GM10248 (cell line): ENCODE results near the gene CIAO3.

Experiments used
- CTCF ChIA-PET: fragments of 300-600 bp; sonication (Branson Sonifier 250); formaldehyde crosslinking; extraction: SDS; loops from one replicate; lab custom pipeline; 2021; ENCODE audit warnings: antibody characterized with exemption; lab: Yijun Ruan, JAX
- POLR2A ChIA-PET: fragments of 350-650 bp; sonication (Branson Sonifier 250); formaldehyde crosslinking; extraction: SDS; loops from one replicate; lab custom pipeline; 2020; ENCODE audit warnings: antibody characterized with exemption; lab: Yijun Ruan, JAX
- DNase-seq: peaks from one replicate; pipeline ENCODE4 v3.0.0; 2012; ENCODE audit errors: extremely low spot score
- CTCF ChIP-seq: IDR thresholded peaks from 2 replicates; pipeline ENCODE4 v1.5.1; 2012; ENCODE audit warnings: mild to moderate bottlenecking, low read depth; ENCODE audit errors: extremely low read depth, missing control alignments, control extremely low read depth

The CIAO3 gene

GRCh38 chr16:718389-718788 is 22.4 kb downstream of the CIAO3 start:
- no peak for DNase-seq
- CTCF ChIA-PET = no interaction called here
- TF ChIP-seq CTCF = no peak
- POLR2A ChIA-PET = no interaction called here

DNA sequence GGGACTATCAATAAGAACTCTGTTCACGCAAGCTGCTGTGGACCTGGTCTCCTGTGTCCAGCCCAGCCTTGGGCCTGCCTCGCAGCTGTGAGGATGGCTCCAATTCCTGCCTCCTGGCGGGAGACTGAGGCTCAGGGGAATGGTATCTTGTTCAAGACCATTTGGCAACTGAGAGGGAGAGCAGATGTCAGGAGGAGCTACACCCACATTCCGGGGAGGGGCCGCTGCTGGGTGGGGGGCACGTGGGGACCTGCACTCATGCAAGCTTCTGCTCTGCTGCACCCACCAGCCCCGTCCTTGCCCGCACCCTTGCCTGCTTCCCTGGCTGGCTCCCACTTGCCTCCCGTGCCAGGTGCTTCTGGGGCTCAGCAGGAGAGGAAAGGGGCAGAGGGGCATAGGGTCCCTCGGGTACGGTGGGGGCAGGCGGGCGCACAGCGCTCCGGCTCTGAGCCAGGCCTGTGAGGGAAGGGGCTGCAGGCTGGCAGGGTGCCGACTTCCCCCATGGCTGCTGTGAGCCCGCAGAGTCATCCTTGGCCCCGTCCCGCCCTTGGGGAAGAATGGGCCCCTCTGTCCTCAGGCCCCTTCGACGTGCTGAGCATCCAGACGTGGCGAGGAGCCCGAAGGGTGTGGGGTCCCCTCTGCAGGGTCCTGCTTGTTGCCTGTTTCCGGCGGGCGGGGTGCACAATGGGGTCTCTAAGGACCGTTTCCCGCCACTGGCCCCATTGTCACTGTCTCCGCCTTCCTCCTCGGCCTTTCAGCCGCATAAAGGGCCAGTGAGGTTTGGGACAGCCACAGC is 23.1 kb downstream of the CIAO3 start:
- ChIA-PET POLR2A (no interaction called here), CTCF (interaction anchor here (2.7 to 8.3 kb wide), 2 partner anchors 19 to 67 kb away, joined by 9 to 169 read pairs; partner anchors contain the start of genes CHTF18 and RPUSD1)
- TF ChIP-seq CTCF = no peak
- DNase-seq = no peak

GRCh38 chr16:716768-717325 is 23.9 kb downstream of the CIAO3 start:
- no peak for TF ChIP-seq CTCF
- CTCF ChIA-PET = interaction anchor here (1.5 to 8.3 kb wide), 4 partner anchors 9 to 325 kb away, joined by 3 to 169 read pairs (median 10); partner anchors contain the start of genes CCDC78, CHTF18, HAGHL and RPUSD1
- POLR2A ChIA-PET = no interaction called here
- DNase-seq = no peak

DNA sequence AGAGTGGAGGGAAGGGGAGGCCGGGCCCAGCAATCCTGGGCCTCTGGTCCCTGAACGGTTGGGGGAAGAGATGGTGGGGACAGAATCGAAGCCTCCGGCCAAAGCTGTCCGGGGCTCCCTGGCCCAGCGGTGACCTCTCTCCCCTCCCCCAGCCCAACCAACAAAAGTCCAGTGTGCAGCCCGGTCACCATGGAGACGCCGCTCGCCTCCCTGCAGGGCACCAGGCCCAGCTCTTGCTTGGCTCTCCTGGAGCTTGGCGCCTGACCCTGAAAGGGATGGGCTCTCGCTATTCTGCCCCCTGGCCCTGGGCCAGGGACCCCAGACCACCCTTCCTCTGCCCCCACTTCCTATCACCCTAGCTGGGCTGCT is 24.6 kb downstream of the CIAO3 start:
- POLR2A ChIA-PET = interaction anchor here (1.8 kb wide), 1 partner anchor 72 kb away, joined by 5 read pairs; the partner anchor contains the start of genes CHTF18 and RPUSD1
- no peak for TF ChIP-seq CTCF

DNA sequence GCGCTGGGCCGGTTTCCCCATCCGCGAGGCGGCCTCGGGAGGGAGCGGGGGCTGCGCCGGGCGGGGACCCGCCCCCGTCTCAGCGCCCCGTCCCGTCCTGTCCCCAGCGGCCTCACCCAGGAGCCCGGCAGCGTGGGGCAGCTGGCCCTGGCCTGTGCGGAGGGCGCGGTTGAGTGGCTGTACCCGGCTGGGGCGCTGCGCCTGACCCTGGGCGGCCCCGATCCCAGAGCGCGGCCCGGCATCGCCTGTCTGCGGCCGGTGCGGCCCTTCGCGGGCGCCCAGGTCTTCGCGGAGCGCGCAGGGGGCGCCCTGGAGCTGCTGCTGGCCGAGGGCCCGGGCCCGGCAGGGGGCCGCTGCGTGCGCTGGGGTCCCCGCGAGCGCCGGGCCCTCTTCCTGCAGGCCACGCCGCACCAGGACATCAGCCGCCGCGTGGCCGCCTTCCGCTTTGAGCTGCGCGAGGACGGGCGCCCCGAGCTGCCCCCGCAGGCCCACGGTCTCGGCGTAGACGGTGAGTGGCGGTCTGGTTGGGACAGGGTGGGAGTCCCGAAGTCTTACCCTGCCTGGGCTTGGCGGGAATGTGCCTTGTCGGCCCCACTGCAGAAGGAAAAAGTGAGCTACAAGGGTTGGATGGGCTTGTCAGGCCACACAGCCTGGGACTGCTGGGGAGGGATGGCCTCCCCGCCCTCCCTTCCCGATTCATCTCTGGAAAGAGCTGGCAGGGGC is 25.2 kb downstream of the CIAO3 start:
- ChIA-PET CTCF (interaction anchor here (0.7 to 8.3 kb wide), 11 partner anchors 9 to 388 kb away, joined by 3 to 169 read pairs (median 5); partner anchors contain the start of genes CCDC78, CHTF18, CIAO3 and HAGHL), POLR2A (interaction anchor here (1.8 kb wide), 1 partner anchor 73 kb away, joined by 5 read pairs; the partner anchor contains the start of genes CHTF18 and RPUSD1)
- peak; percentile 35 for TF ChIP-seq CTCF
- no peak for DNase-seq

More for the DNA sequence above, 24.6 kb downstream of the CIAO3 start:
- CTCF ChIA-PET = interaction anchor here (0.7 to 8.3 kb wide), 7 partner anchors 9 to 387 kb away, joined by 3 to 169 read pairs (median 5); partner anchors contain the start of genes CCDC78, CHTF18, HAGHL and RPUSD1
- DNase-seq = no peak
